Measurements from ENCODE around the gene CFAP74.

DNA sequence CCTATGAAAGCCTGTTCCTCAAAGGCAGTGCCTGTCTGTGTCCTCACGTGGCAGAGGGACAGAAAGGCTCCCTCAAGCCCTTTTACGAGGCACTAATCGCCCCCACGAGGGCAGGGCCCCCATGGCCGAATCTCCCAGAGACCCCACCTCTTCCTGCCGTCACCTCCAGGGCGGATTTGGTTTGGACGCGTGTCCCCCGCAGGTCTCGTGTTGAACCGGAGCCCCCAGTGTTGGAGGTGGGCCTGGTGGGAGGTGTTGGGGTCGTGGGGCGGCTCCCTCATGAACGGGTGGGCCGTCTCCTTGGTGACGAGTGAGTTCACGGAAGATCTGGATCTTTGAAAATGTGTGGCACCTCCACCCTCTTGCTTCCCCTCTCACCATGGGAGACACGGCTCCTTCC is 27.6 kb downstream of the CFAP74 start:
- no peak for TF ChIP-seq POLR2A (IDR thresholded peaks at IDR 0.05)
- no peak for TF ChIP-seq EP300 (IDR thresholded peaks at IDR 0.05; ENCODE audit: low read depth)

Measured in transverse colon (tissue), 1 donor.